ENCODE results near the gene AIG1.

GRCh38 chr6:143333081-143333480, 272.4 kb downstream of the AIG1 start:
- no peak for TF ChIP-seq EZH2 (IDR thresholded peaks at IDR 0.05)
- TF ChIP-seq, protein P1, sequence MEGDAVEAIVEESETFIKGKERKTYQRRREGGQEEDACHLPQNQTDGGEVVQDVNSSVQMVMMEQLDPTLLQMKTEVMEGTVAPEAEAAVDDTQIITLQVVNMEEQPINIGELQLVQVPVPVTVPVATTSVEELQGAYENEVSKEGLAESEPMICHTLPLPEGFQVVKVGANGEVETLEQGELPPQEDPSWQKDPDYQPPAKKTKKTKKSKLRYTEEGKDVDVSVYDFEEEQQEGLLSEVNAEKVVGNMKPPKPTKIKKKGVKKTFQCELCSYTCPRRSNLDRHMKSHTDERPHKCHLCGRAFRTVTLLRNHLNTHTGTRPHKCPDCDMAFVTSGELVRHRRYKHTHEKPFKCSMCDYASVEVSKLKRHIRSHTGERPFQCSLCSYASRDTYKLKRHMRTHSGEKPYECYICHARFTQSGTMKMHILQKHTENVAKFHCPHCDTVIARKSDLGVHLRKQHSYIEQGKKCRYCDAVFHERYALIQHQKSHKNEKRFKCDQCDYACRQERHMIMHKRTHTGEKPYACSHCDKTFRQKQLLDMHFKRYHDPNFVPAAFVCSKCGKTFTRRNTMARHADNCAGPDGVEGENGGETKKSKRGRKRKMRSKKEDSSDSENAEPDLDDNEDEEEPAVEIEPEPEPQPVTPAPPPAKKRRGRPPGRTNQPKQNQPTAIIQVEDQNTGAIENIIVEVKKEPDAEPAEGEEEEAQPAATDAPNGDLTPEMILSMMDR (IDR thresholded peaks at IDR 0.05 in 2 of 3, conservative IDR thresholded peaks at IDR 0.05 in 1 of 3; ENCODE audit: borderline replicate concordance in 1 of 3, insufficient read depth in 1 of 3, low read depth in 2 of 3, low read length in 2 of 3): no peak
- TF ChIP-seq MAX (IDR thresholded peaks at IDR 0.05): no peak
- no peak for TF ChIP-seq REST (IDR thresholded peaks at IDR 0.05; ENCODE audit: low read depth)
- TF ChIP-seq SRF (IDR thresholded peaks at IDR 0.05; ENCODE audit: low read depth): no peak
- no peak for TF ChIP-seq POLR2A (IDR thresholded peaks at IDR 0.05; ENCODE audit: borderline replicate concordance, extremely low read depth, insufficient read depth, insufficient read length)
- no peak for TF ChIP-seq ELF1 (IDR thresholded peaks at IDR 0.05; ENCODE audit: borderline replicate concordance, low read depth)
- TF ChIP-seq SP1 (IDR thresholded peaks at IDR 0.05; ENCODE audit: low read depth): no peak
- no peak for TF ChIP-seq CEBPB (IDR thresholded peaks at IDR 0.05; ENCODE audit: low read depth)
